ENCODE results near the gene KDSR.

GRCh38 chr18:63374540-63374939 is 7.5 kb upstream of the KDSR start:
- TF ChIP-seq, protein P1, sequence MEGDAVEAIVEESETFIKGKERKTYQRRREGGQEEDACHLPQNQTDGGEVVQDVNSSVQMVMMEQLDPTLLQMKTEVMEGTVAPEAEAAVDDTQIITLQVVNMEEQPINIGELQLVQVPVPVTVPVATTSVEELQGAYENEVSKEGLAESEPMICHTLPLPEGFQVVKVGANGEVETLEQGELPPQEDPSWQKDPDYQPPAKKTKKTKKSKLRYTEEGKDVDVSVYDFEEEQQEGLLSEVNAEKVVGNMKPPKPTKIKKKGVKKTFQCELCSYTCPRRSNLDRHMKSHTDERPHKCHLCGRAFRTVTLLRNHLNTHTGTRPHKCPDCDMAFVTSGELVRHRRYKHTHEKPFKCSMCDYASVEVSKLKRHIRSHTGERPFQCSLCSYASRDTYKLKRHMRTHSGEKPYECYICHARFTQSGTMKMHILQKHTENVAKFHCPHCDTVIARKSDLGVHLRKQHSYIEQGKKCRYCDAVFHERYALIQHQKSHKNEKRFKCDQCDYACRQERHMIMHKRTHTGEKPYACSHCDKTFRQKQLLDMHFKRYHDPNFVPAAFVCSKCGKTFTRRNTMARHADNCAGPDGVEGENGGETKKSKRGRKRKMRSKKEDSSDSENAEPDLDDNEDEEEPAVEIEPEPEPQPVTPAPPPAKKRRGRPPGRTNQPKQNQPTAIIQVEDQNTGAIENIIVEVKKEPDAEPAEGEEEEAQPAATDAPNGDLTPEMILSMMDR (IDR thresholded peaks at IDR 0.05), result no peak
- TF ChIP-seq EP300 (IDR thresholded peaks at IDR 0.05), result no peak

All from tibial nerve (tissue), 4 donors.